SJCRH30 (cell line): ENCODE measurements around the gene COX6B2. TPM values are rescaled to one million over a fixed set of nuclear protein-coding genes. Genes with fewer than 3 reads are reported as not detected.
A peak's percentile ranks its signal among the peaks of the same experiment; 100 is the strongest.

Experiments used
- DNase-seq, 2 experiments: peaks; one replicate each; pipeline ENCODE4 v3.0.0-alpha.2; 2015 to 2020
- H3K27ac ChIP-seq: fragments of 250-450 bp; sonication (Bioruptor Pico); 2 replicates; pipeline ENCODE4 v1.5.1; 2020; ENCODE audit warnings: mild to moderate bottlenecking, moderate library complexity
- H3K27me3 ChIP-seq: fragments of 250-450 bp; sonication (Bioruptor Pico); 2 replicates; pipeline ENCODE4 v1.5.1; 2020; ENCODE audit warnings: mild to moderate bottlenecking, moderate library complexity
- H3K36me3 ChIP-seq: fragments of 250-450 bp; sonication (Bioruptor Pico); 2 replicates; pipeline ENCODE4 v1.5.1; 2020; ENCODE audit warnings: mild to moderate bottlenecking, moderate library complexity
- H3K4me1 ChIP-seq: fragments of 250-450 bp; sonication (Bioruptor Pico); 2 replicates; pipeline ENCODE4 v1.5.1; 2020; ENCODE audit warnings: mild to moderate bottlenecking, moderate library complexity
- H3K4me3 ChIP-seq: fragments of 250-450 bp; sonication (Bioruptor Pico); 2 replicates; pipeline ENCODE4 v1.5.1; 2020; ENCODE audit warnings: mild to moderate bottlenecking, moderate library complexity
- H3K9me3 ChIP-seq: fragments of 250-450 bp; sonication (Bioruptor Pico); replicated peaks from 2 replicates; pipeline ENCODE4 v1.5.1; 2020; ENCODE audit warnings: mild to moderate bottlenecking, moderate library complexity
- total RNA-seq: library from RNA; depleted of rRNA; stranded (reverse); fragments of >200 nt; shearing (Covaris generic); gene quantifications from 2 replicates; pipeline ENCODE4 v1.2.3, GENCODE V29; 2014

COX6B2 gene
- total RNA-seq, 1 experiment from 2014 or later: 0.45 TPM

DNA sequence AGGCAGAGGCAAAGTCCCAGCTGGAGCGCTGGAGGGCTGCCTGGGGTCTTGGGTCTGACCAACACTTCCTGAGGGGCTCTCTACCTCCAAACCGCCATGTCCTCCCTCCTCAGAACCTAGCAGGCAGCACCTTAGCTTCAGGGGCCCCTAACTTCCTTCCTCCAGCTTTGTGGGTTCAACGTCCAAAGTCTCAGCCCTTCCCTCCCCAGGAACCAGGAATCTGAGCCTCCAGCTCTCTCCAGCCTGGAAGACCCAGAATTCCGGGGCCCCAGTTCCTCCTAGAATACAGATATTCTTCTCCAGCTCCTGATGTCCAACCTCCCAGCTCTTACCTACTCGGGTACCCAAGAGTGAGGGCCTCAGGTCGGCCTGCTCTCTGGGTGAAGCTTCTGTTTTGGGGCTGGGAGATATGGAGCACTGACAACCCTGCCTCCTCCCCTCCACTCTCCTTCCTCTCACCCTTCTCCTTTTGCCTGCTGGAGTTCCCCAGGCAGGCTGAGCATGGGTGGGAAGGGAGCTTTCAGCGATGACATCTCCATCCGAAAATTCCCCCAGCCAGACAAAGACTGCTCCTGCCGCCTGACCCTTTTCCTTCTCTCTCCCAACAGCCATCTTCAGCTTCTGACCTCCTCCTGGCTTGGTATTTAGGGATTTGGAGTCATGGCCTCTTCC lies 32.9 kb downstream of the COX6B2 start:
- Histone ChIP-seq H3K27ac (no peak overlapping the region), H3K27me3 (peaks cover 6% of the 10 kb centered on the region; the same call in 1 of the 2 replicates), H3K4me3 (no peak overlapping the region), H3K36me3 (no peaks in the 10 kb centered on the region), H3K9me3 (no peaks in the 10 kb centered on the region), H3K4me1 (no peaks in the 10 kb centered on the region)
- no peak for DNase-seq

- Histone ChIP-seq H3K36me3 (no peaks in the 10 kb centered on the region), H3K4me1 (no peaks in the 10 kb centered on the region), H3K9me3 (no peaks in the 10 kb centered on the region), H3K27me3 (peaks cover 6% of the 10 kb centered on the region; the same call in 1 of the 2 replicates), H3K4me3 (no peak overlapping the region), H3K27ac (no peak overlapping the region)
- DNase-seq: no peak
Measured at GRCh38 chr19:55320844-55321419, 33.6 kb downstream of the COX6B2 start.

GRCh38 chr19:55319785-55320184 lies 34.7 kb downstream of the COX6B2 start:
- Histone ChIP-seq H3K27ac (no peak overlapping the region), H3K9me3 (no peaks in the 10 kb centered on the region), H3K4me3 (no peak overlapping the region), H3K4me1 (no peaks in the 10 kb centered on the region), H3K36me3 (no peaks in the 10 kb centered on the region), H3K27me3 (peaks cover 6% of the 10 kb centered on the region; the same call in 1 of the 2 replicates)
- DNase-seq: peak; percentile 47 to 59

DNA sequence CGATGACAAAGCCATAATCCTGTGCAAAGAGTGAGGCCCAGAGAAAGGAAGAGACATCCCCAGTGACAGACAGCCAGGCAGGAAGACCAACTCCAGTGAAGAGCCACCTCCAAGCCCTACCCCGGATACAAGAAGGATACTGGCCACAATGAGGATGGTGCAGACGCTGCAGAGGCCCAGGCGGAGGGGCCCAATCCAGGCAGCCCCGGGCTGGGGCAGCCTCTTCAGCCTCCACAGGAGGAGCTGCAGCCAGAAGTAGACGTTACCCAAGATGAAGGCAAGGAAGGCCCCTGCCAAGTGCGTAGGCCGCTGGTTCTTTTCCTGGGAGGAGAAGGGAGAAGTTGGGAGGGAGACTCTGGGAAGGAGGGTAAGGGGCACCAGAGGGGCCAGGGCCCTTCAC lies 37.9 kb downstream of the COX6B2 start:
- H3K9me3 ChIP-seq: no peaks in the 10 kb centered on the region
- no peak overlapping the region for H3K4me3 ChIP-seq
- no peak overlapping the region for H3K27ac ChIP-seq
- no peaks in the 10 kb centered on the region for H3K4me1 ChIP-seq
- DNase-seq: no peak
- no peaks in the 10 kb centered on the region for H3K36me3 ChIP-seq
- H3K27me3 ChIP-seq: no peaks in the 10 kb centered on the region; the same call in 1 of the 2 replicates

GRCh38 chr19:55315956-55316525 lies 38.5 kb downstream of the COX6B2 start:
- no peaks in the 10 kb centered on the region for H3K27me3 ChIP-seq
- H3K4me1 ChIP-seq: no peaks in the 10 kb centered on the region
- H3K27ac ChIP-seq: no peak overlapping the region
- no peaks in the 10 kb centered on the region for H3K9me3 ChIP-seq
- DNase-seq: no peak
- no peak overlapping the region for H3K4me3 ChIP-seq
- H3K36me3 ChIP-seq: no peaks in the 10 kb centered on the region

DNA sequence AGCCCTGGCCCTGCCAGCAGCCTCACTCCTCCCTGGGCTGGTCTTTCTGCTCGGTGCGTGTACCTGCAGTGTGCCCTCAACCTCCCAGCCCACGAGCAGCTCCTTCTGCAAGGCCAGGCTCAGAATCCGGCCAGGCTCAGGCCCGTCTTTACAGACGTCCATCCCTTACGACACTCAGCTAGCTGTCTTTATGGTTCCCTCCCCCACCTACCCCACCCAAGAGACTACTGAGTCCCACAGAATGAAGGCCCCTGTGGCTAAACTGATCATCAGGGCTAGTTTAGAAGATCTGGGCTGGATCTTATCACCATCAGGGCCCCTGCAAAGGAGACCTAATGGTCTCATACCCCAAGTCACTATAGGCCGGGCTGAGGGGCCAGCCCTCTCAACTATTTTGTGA lies 40.1 kb downstream of the COX6B2 start:
- no peaks in the 10 kb centered on the region for H3K9me3 ChIP-seq
- no peaks in the 10 kb centered on the region for H3K27me3 ChIP-seq
- H3K27ac ChIP-seq: no peak overlapping the region
- no peak for DNase-seq
- 0 out of 2 replicates have a peak, but pooled peaks cover under 1% of the 10 kb centered on the region for H3K36me3 ChIP-seq
- no peak overlapping the region for H3K4me3 ChIP-seq
- H3K4me1 ChIP-seq: no peaks in the 10 kb centered on the region

DNA sequence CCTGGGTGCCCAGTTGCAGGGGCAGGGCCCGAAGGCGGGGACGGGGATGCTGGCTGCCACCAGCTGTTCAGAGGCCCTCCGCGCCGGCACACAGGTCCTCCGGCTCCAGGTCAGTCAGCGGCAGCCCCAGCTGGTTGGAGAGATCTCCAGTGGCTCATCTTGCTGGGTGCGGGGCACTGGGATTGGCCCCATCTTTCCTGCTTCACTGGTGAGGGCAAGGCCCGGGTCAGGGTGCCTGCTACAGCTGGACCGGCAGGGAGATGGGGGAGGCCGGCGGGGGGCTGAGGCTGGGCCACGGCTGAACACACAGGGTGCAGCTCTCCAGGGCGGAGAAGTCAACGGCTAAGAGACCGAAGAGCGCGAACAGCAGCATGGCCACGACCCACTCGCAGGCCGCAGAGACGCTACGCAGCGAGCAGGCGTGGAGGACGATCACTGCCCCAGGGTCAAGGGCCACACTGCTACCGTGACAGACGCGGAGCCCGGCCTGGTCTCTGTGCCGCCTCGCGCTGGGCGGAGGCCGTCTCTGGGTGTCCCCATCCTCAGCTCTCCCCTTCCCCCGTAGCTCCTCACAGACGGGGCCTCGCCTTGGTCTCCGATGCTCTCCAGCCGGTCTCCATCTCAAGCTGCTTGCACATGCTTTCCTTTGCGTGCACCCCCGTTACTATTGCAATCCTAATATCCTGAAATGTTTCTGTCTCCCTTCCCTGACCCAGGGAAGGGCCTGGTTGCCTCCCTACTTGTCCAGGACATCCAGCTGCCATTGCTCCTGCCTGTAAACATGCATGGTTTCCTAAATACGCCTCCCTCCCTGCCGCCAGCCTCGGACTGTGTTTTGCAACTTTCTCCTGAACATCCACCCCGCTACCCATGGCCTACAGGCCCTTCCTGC lies 41.7 kb downstream of the COX6B2 start:
- Histone ChIP-seq H3K27ac (no peak overlapping the region), H3K36me3 (0 out of 2 replicates have a peak, but pooled peaks cover 5% of the 10 kb centered on the region), H3K4me3 (no peak overlapping the region), H3K9me3 (no peaks in the 10 kb centered on the region), H3K27me3 (no peaks in the 10 kb centered on the region), H3K4me1 (no peaks in the 10 kb centered on the region)
- no peak for DNase-seq

DNA sequence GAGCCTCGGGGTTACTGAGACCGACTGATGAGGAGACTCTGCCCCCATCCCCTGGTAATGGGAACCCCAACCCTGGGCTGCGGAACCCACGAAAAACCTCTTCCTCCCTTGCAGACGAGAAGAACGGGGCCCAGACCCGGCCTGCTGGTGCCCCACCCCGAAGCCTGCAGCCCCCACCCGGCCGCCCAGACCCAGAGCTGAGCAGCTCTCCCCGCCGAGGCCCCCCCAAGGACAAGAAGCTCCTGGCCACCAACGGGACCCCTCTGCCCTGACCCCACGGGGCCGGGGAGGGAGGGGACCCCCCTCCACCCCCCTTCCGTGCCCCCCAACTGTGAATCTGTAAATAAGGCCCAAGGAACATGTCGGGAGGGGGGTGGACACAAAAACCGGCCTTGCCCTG lies 42.7 kb downstream of the COX6B2 start:
- H3K9me3 ChIP-seq: no peaks in the 10 kb centered on the region
- H3K27ac ChIP-seq: no peak overlapping the region
- 0 out of 2 replicates have a peak, but pooled peaks cover 5% of the 10 kb centered on the region for H3K36me3 ChIP-seq
- H3K4me3 ChIP-seq: no peak overlapping the region
- no peak for DNase-seq
- no peaks in the 10 kb centered on the region for H3K27me3 ChIP-seq
- H3K4me1 ChIP-seq: no peaks in the 10 kb centered on the region

- no peak for DNase-seq
- H3K4me3 ChIP-seq: no peak overlapping the region
- H3K9me3 ChIP-seq: no peaks in the 10 kb centered on the region
- no peak overlapping the region for H3K27ac ChIP-seq
- H3K27me3 ChIP-seq: no peaks in the 10 kb centered on the region
- no peaks in the 10 kb centered on the region for H3K4me1 ChIP-seq
- H3K36me3 ChIP-seq: 0 out of 2 replicates have a peak, but pooled peaks cover 5% of the 10 kb centered on the region
Measured at GRCh38 chr19:55311397-55311796, 43.1 kb downstream of the COX6B2 start.

GRCh38 chr19:55310498-55310897 lies 44.0 kb downstream of the COX6B2 start:
- no peak overlapping the region for H3K4me3 ChIP-seq
- DNase-seq: no peak
- no peak overlapping the region for H3K27ac ChIP-seq
- no peaks in the 10 kb centered on the region for H3K27me3 ChIP-seq
- peaks cover 9% of the 10 kb centered on the region; the same call in 1 of the 2 replicates for H3K36me3 ChIP-seq
- no peaks in the 10 kb centered on the region for H3K4me1 ChIP-seq
- no peaks in the 10 kb centered on the region for H3K9me3 ChIP-seq

GRCh38 chr19:55309448-55309847 lies 45.1 kb downstream of the COX6B2 start:
- Histone ChIP-seq H3K4me1 (no peaks in the 10 kb centered on the region), H3K27ac (no peak overlapping the region)

GRCh38 chr19:55308281-55308680 lies 46.2 kb downstream of the COX6B2 start:
- H3K27ac ChIP-seq: no peak overlapping the region
- DNase-seq: no peak
- H3K4me3 ChIP-seq: no peak overlapping the region
- no peaks in the 10 kb centered on the region for H3K9me3 ChIP-seq
- peaks cover 15% of the 10 kb centered on the region for H3K36me3 ChIP-seq
- H3K27me3 ChIP-seq: no peaks in the 10 kb centered on the region
- H3K4me1 ChIP-seq: no peaks in the 10 kb centered on the region

More at GRCh38 chr19:55309448-55309847, 45.1 kb downstream of the COX6B2 start:
- H3K9me3 ChIP-seq: no peaks in the 10 kb centered on the region
- H3K36me3 ChIP-seq: peaks cover 11% of the 10 kb centered on the region; the same call in 1 of the 2 replicates
- no peak for DNase-seq
- H3K27me3 ChIP-seq: no peaks in the 10 kb centered on the region
- no peak overlapping the region for H3K4me3 ChIP-seq

GRCh38 chr19:55306712-55307111 lies 47.8 kb downstream of the COX6B2 start:
- Histone ChIP-seq H3K4me1 (no peaks in the 10 kb centered on the region), H3K27ac (no peak overlapping the region), H3K36me3 (peaks cover 15% of the 10 kb centered on the region), H3K27me3 (no peaks in the 10 kb centered on the region), H3K4me3 (no peak overlapping the region), H3K9me3 (no peaks in the 10 kb centered on the region)
- no peak for DNase-seq

- H3K27me3 ChIP-seq: no peaks in the 10 kb centered on the region
- H3K4me3 ChIP-seq: no peak overlapping the region
- no peaks in the 10 kb centered on the region for H3K4me1 ChIP-seq
- H3K27ac ChIP-seq: no peak overlapping the region
- peaks cover 15% of the 10 kb centered on the region for H3K36me3 ChIP-seq
- DNase-seq: no peak
- no peaks in the 10 kb centered on the region for H3K9me3 ChIP-seq
Measured at GRCh38 chr19:55305983-55306562, 48.4 kb downstream of the COX6B2 start.
